ENCODE data around the gene PFDN5.

Gene PFDN5

GRCh38 chr12:53268630-53269562, 26.4 kb upstream of the PFDN5 start:
- Histone ChIP-seq H3K4ac (ENCODE audit: low read length) (no peak overlapping the region), H3K36me3 (replicated peaks in 1 of 2; ENCODE audit: control insufficient read depth in 2 of 2, insufficient read depth in 2 of 2, low read length in 2 of 2) (peaks cover 27 to 43% of the 10 kb centered on the region in 2 donors), H3K4me3 (ENCODE audit: low read length in 2 of 2) (peak overlapping the region; percentile 90 to 98), H4K91ac (ENCODE audit: low read depth, low read length, poor library complexity) (no peak overlapping the region), H3K9me3 (replicated peaks in 1 of 2; ENCODE audit: control insufficient read depth in 2 of 2, insufficient read depth in 1 of 2, low read depth in 1 of 2, low read length in 2 of 2) (no peaks in the 10 kb centered on the region), H2BK12ac (ENCODE audit: low read length) (no peak overlapping the region), H4K8ac (ENCODE audit: low read depth, low read length) (no peak overlapping the region), H2BK5ac (ENCODE audit: low read length) (peak overlapping the region; percentile 50), H3K27me3 (ENCODE audit: control insufficient read depth in 3 of 3, insufficient read depth in 3 of 3, low read depth in 1 of 3, low read length in 3 of 3) (no peaks in the 10 kb centered on the region), H3K9ac (ENCODE audit: low read depth, low read length, poor library complexity) (peak overlapping the region; percentile 97), H2BK120ac (ENCODE audit: low read depth, low read length) (no peak overlapping the region), H3K14ac (ENCODE audit: low read length) (no peak overlapping the region), H3K4me1 (ENCODE audit: control insufficient read depth in 2 of 2, insufficient read depth in 1 of 2, low read depth in 1 of 2, low read length in 2 of 2) (peaks cover 10 to 13% of the 10 kb centered on the region in 2 donors), H3K18ac (ENCODE audit: low read length) (no peak overlapping the region), H3K4me2 (ENCODE audit: insufficient read depth, low read length, poor library complexity, severe bottlenecking) (peak overlapping the region; percentile 67), H3K79me1 (ENCODE audit: low read depth, low read length) (peaks cover 7% of the 10 kb centered on the region), H3K27ac (replicated peaks; ENCODE audit: low read length) (no peak overlapping the region), H3K23ac (ENCODE audit: low read depth, low read length, poor library complexity) (no peak overlapping the region), H2AK5ac (ENCODE audit: low read depth, low read length) (no peak overlapping the region), H2BK15ac (ENCODE audit: low read length) (no peak overlapping the region), H2AFZ (ENCODE audit: low read length) (peak overlapping the region; percentile 96)
- WGBS, 2 donors (ENCODE audit: extremely low coverage in 2 of 2, insufficient read length in 2 of 2, insufficient replicate concordance in 1 of 2), result no CpG with 5 or more reads among the region's 20 CpGs
- DNase-seq (ENCODE audit: low spot score), result no peak

GRCh38 chr12:53274445-53274844, 20.9 kb upstream of the PFDN5 start:
- Histone ChIP-seq H2AFZ (ENCODE audit: low read length) (no peak overlapping the region), H3K9me3 (replicated peaks in 1 of 2; ENCODE audit: control insufficient read depth in 2 of 2, insufficient read depth in 1 of 2, low read depth in 1 of 2, low read length in 2 of 2) (peaks cover 0 to 2% of the 10 kb centered on the region in 2 donors), H2BK5ac (ENCODE audit: low read length) (no peak overlapping the region), H3K18ac (ENCODE audit: low read length) (no peak overlapping the region), H3K4me2 (ENCODE audit: insufficient read depth, low read length, poor library complexity, severe bottlenecking) (no peak overlapping the region), H3K27me3 (ENCODE audit: control insufficient read depth in 3 of 3, insufficient read depth in 3 of 3, low read depth in 1 of 3, low read length in 3 of 3) (no peaks in the 10 kb centered on the region), H3K14ac (ENCODE audit: low read length) (no peak overlapping the region), H3K27ac (replicated peaks; ENCODE audit: low read length) (no peak overlapping the region), H3K9ac (ENCODE audit: low read depth, low read length, poor library complexity) (no peak overlapping the region), H3K79me1 (ENCODE audit: low read depth, low read length) (peaks cover 7% of the 10 kb centered on the region), H3K4me1 (ENCODE audit: control insufficient read depth in 2 of 2, insufficient read depth in 1 of 2, low read depth in 1 of 2, low read length in 2 of 2) (peaks cover 3 to 8% of the 10 kb centered on the region in 2 donors), H2BK120ac (ENCODE audit: low read depth, low read length) (no peak overlapping the region), H2AK5ac (ENCODE audit: low read depth, low read length) (no peak overlapping the region), H4K8ac (ENCODE audit: low read depth, low read length) (no peak overlapping the region), H3K4ac (ENCODE audit: low read length) (no peak overlapping the region), H3K23ac (ENCODE audit: low read depth, low read length, poor library complexity) (no peak overlapping the region), H2BK15ac (ENCODE audit: low read length) (no peak overlapping the region), H3K36me3 (replicated peaks in 1 of 2; ENCODE audit: control insufficient read depth in 2 of 2, insufficient read depth in 2 of 2, low read length in 2 of 2) (peaks cover 59 to 90% of the 10 kb centered on the region in 2 donors), H3K4me3 (ENCODE audit: low read length in 2 of 2) (no peak overlapping the region), H2BK12ac (ENCODE audit: low read length) (no peak overlapping the region), H4K91ac (ENCODE audit: low read depth, low read length, poor library complexity) (no peak overlapping the region)
- DNase-seq (ENCODE audit: low spot score), result no peak
- WGBS, 2 donors (ENCODE audit: extremely low coverage in 2 of 2, insufficient read length in 2 of 2, insufficient replicate concordance in 1 of 2), result no CpG with 5 or more reads among the region's 5 CpGs

- Histone ChIP-seq H3K18ac (ENCODE audit: low read length) (no peak overlapping the region), H3K27me3 (ENCODE audit: control insufficient read depth in 3 of 3, insufficient read depth in 3 of 3, low read depth in 1 of 3, low read length in 3 of 3) (no peaks in the 10 kb centered on the region), H3K9me3 (replicated peaks in 1 of 2; ENCODE audit: control insufficient read depth in 2 of 2, insufficient read depth in 1 of 2, low read depth in 1 of 2, low read length in 2 of 2) (peaks cover 0 to 2% of the 10 kb centered on the region in 2 donors), H3K79me1 (ENCODE audit: low read depth, low read length) (peaks cover 7% of the 10 kb centered on the region), H3K9ac (ENCODE audit: low read depth, low read length, poor library complexity) (peak overlapping the region; percentile 21), H3K4me1 (ENCODE audit: control insufficient read depth in 2 of 2, insufficient read depth in 1 of 2, low read depth in 1 of 2, low read length in 2 of 2) (peaks cover 0 to 2% of the 10 kb centered on the region in 2 donors), H3K4me2 (ENCODE audit: insufficient read depth, low read length, poor library complexity, severe bottlenecking) (no peak overlapping the region), H3K23ac (ENCODE audit: low read depth, low read length, poor library complexity) (no peak overlapping the region), H4K8ac (ENCODE audit: low read depth, low read length) (no peak overlapping the region), H2BK5ac (ENCODE audit: low read length) (peak overlapping the region; percentile 75), H2BK15ac (ENCODE audit: low read length) (no peak overlapping the region), H2AFZ (ENCODE audit: low read length) (no peak overlapping the region), H2BK120ac (ENCODE audit: low read depth, low read length) (no peak overlapping the region), H4K91ac (ENCODE audit: low read depth, low read length, poor library complexity) (no peak overlapping the region), H3K27ac (replicated peaks; ENCODE audit: low read length) (no peak overlapping the region), H2AK5ac (ENCODE audit: low read depth, low read length) (no peak overlapping the region), H3K36me3 (replicated peaks in 1 of 2; ENCODE audit: control insufficient read depth in 2 of 2, insufficient read depth in 2 of 2, low read length in 2 of 2) (peaks cover 58 to 85% of the 10 kb centered on the region in 2 donors), H2BK12ac (ENCODE audit: low read length) (no peak overlapping the region), H3K4ac (ENCODE audit: low read length) (peak overlapping the region; percentile 11), H3K14ac (ENCODE audit: low read length) (no peak overlapping the region), H3K4me3 (ENCODE audit: low read length in 2 of 2) (no peak overlapping the region)
- no CpG with 5 or more reads among the region's 11 CpGs for WGBS, 2 donors (ENCODE audit: extremely low coverage in 2 of 2, insufficient read length in 2 of 2, insufficient replicate concordance in 1 of 2)
- no peak for DNase-seq (ENCODE audit: low spot score)
Measured at GRCh38 chr12:53276511-53276910, 18.8 kb upstream of the PFDN5 start.

- Histone ChIP-seq H3K36me3 (replicated peaks in 1 of 2; ENCODE audit: control insufficient read depth in 2 of 2, insufficient read depth in 2 of 2, low read length in 2 of 2) (peaks cover 64 to 88% of the 10 kb centered on the region in 2 donors), H2AFZ (ENCODE audit: low read length) (no peak overlapping the region), H2AK5ac (ENCODE audit: low read depth, low read length) (no peak overlapping the region), H4K91ac (ENCODE audit: low read depth, low read length, poor library complexity) (no peak overlapping the region), H2BK5ac (ENCODE audit: low read length) (no peak overlapping the region), H4K8ac (ENCODE audit: low read depth, low read length) (no peak overlapping the region), H3K18ac (ENCODE audit: low read length) (no peak overlapping the region), H3K27ac (replicated peaks; ENCODE audit: low read length) (no peak overlapping the region), H3K27me3 (ENCODE audit: control insufficient read depth in 3 of 3, insufficient read depth in 3 of 3, low read depth in 1 of 3, low read length in 3 of 3) (no peaks in the 10 kb centered on the region), H3K4me1 (ENCODE audit: control insufficient read depth in 2 of 2, insufficient read depth in 1 of 2, low read depth in 1 of 2, low read length in 2 of 2) (peaks cover 0 to 2% of the 10 kb centered on the region in 2 donors), H3K4me3 (ENCODE audit: low read length in 2 of 2) (no peak overlapping the region), H3K23ac (ENCODE audit: low read depth, low read length, poor library complexity) (no peak overlapping the region), H3K14ac (ENCODE audit: low read length) (no peak overlapping the region), H2BK120ac (ENCODE audit: low read depth, low read length) (no peak overlapping the region), H2BK12ac (ENCODE audit: low read length) (no peak overlapping the region), H3K79me1 (ENCODE audit: low read depth, low read length) (peaks cover 4% of the 10 kb centered on the region), H3K4ac (ENCODE audit: low read length) (no peak overlapping the region), H2BK15ac (ENCODE audit: low read length) (no peak overlapping the region), H3K9ac (ENCODE audit: low read depth, low read length, poor library complexity) (no peak overlapping the region), H3K9me3 (replicated peaks in 1 of 2; ENCODE audit: control insufficient read depth in 2 of 2, insufficient read depth in 1 of 2, low read depth in 1 of 2, low read length in 2 of 2) (peaks cover 0 to 2% of the 10 kb centered on the region in 2 donors), H3K4me2 (ENCODE audit: insufficient read depth, low read length, poor library complexity, severe bottlenecking) (no peak overlapping the region)
- DNase-seq (ENCODE audit: low spot score), result no peak
- WGBS, 2 donors (ENCODE audit: extremely low coverage in 2 of 2, insufficient read length in 2 of 2, insufficient replicate concordance in 1 of 2), result no CpG with 5 or more reads among the region's 9 CpGs
Measured at GRCh38 chr12:53277981-53278380, 17.4 kb upstream of the PFDN5 start.
